Activated CD8-positive, alpha-beta memory T cell treated with anti-CD3 and anti-CD28 coated beads, Interleukin-2, amount 50 U/mL, for 1 hour (primary cell): ENCODE data around the gene C2CD5.

ENCODE experiments used
- DNase-seq: peaks from one replicate; pipeline ENCODE4 v3.0.0-alpha.2; 2020; ENCODE audit errors: extremely low read depth

The C2CD5 gene

GRCh38 chr12:22414742-22415141, 129.6 kb downstream of the C2CD5 start:
- no peak for DNase-seq

GRCh38 chr12:22413592-22413991, 130.8 kb downstream of the C2CD5 start:
- DNase-seq, result no peak

- no peak for DNase-seq
Observed at GRCh38 chr12:22412581-22412980, 131.8 kb downstream of the C2CD5 start.

- no peak for DNase-seq
Observed at GRCh38 chr12:22410486-22410885, 133.9 kb downstream of the C2CD5 start.

GRCh38 chr12:22409377-22410164, 134.8 kb downstream of the C2CD5 start:
- DNase-seq, result no peak

- DNase-seq, result no peak
Observed at GRCh38 chr12:22408610-22409376, 135.5 kb downstream of the C2CD5 start.

- DNase-seq, result no peak
Observed at GRCh38 chr12:22407397-22407796, 136.9 kb downstream of the C2CD5 start.

- no peak for DNase-seq
Observed at GRCh38 chr12:22406627-22407026, 137.7 kb downstream of the C2CD5 start.

- DNase-seq, result no peak
Observed at GRCh38 chr12:22399464-22400180, 144.7 kb downstream of the C2CD5 start.
